LNCAP (cell line): ENCODE results near the gene SWAP70.

Experiments used
- TF ChIP-seq, protein P1 (sequence below): fragments of 450-650 bp; IDR thresholded peaks from 2 replicates; pipeline ENCODE4 v1.5.1; 2017; ENCODE audit warnings: mild to moderate bottlenecking

The SWAP70 gene

GRCh38 chr11:9663699-9664275 is at the start of gene SWAP70:
Gene SWAP70 (plus strand): TSS chr11:9664077. CDS start chr11:9664180, 103 bp downstream.
- TF ChIP-seq, protein P1, sequence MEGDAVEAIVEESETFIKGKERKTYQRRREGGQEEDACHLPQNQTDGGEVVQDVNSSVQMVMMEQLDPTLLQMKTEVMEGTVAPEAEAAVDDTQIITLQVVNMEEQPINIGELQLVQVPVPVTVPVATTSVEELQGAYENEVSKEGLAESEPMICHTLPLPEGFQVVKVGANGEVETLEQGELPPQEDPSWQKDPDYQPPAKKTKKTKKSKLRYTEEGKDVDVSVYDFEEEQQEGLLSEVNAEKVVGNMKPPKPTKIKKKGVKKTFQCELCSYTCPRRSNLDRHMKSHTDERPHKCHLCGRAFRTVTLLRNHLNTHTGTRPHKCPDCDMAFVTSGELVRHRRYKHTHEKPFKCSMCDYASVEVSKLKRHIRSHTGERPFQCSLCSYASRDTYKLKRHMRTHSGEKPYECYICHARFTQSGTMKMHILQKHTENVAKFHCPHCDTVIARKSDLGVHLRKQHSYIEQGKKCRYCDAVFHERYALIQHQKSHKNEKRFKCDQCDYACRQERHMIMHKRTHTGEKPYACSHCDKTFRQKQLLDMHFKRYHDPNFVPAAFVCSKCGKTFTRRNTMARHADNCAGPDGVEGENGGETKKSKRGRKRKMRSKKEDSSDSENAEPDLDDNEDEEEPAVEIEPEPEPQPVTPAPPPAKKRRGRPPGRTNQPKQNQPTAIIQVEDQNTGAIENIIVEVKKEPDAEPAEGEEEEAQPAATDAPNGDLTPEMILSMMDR: no peak

DNA sequence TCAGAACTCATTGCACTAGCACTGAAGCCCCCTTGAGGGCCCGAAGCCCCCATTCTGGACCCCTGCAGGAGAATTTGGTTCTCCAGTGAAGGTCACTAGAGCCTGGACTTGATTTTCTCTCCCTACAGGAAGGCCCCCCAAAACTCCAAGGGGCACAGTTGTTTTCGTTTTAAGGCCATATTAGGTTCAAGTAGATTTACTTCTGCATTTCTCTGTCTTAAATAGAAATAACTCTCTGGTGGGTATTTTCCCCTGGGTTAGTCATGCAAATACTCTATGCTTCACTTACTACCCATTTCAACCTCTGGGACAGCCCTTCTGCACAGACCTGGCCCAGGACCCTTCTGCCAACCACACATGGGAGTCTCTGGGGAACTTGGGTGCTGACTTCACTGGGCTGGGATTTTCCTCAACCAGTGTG is 48.8 kb upstream of the SWAP70 start:
- TF ChIP-seq, protein P1: no peak

DNA sequence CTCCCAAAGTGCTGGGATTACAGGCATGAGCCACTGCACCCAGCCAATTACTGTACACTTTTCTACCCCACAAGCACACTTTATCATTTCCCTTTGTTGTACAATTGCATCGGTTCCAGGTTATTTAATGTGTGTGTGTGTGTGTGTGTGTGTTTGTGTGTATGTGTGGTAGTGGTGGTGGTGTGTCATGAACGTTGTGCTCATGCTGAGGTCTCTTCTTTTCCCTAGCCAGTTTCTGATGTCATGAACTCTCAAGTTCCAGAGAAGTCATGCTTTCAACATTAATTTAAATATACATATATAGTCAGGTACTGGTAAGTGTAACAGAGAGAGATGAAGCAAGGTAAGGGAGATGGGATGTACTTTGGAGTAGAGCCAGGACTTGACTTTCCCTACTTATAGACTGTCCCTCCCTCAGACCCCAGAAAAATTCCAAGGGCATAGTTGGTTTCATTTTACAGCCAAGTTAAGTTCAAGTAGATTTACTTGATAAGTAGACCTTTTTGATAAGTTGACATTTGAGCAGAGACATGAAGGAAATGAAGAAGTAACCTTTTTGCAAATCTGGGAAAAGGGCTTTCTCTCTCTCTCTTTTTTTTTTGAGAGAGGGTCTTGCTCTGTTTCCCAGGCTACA is 47.7 kb upstream of the SWAP70 start:
- TF ChIP-seq, protein P1: no peak

GRCh38 chr11:9616858-9617257 is 47.0 kb upstream of the SWAP70 start:
- TF ChIP-seq, protein P1: no peak

DNA sequence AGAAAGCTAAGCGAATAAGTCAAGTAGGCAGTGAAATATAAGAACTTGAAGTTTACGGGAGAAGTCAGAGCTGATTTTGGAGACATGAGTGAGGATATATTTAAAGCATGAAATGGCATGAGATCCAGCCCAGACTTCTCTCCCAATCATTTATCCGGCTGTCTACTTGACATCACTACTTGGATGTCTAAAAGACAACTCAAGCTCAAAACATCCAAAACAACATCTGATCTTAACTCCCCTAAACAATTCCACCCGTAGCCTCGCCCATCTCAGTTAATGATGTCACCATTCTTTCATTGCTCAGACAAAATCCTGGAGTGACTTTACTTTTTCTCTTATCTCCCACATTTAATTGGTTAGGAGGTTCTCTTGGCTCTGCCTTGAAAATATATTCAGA is 45.9 kb upstream of the SWAP70 start:
- TF ChIP-seq, protein P1: no peak

DNA sequence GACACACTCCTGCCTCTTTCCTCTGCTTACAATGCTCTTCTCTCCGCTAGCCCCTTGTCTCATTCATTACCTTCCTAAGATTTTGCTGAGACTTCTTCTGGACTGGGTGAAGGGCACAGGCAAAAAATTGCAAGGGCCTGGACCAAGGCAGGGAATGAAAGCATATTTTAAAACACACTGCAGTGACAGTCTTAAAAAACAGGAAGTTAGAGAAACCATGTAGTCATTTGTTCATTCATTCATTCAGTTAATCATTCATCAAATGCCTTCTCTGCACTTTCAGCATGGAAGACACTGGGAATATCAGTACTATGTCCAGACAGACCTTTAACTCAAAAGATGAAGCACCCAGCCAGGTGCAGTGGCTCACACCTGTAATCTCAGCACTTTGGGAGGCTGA is 44.9 kb upstream of the SWAP70 start:
- TF ChIP-seq, protein P1: no peak

GRCh38 chr11:9619971-9620370 is 43.9 kb upstream of the SWAP70 start:
- TF ChIP-seq, protein P1: no peak
